HL-60/S4 treated with retinoic acid at 250 ng/mL for 4 days and 3 days (cell line): ENCODE results near the gene TFEC.
"Not testable (repeated sequence)": the region's sequence is repeated elsewhere in the genome, so short reads cannot be mapped to it uniquely, and the experiment has no call there.

Experiments used
- in situ Hi-C: fragments of 300-500 bp; cut with MboI; formaldehyde crosslinking; loops from 2 replicates; pipeline ENCODE4 v1.7.0; 2022; ENCODE audit warnings: low sequenced_read_pairs

Gene TFEC

GRCh38 chr7:115932880-115933279, 97.7 kb downstream of the TFEC start:
- in situ Hi-C loops = no loop called here

GRCh38 chr7:115930184-115930583, 100.4 kb downstream of the TFEC start:
- in situ Hi-C loops = not testable (repeated sequence)

- in situ Hi-C loops = not testable (repeated sequence)
Observed at GRCh38 chr7:115929736-115930135, 100.8 kb downstream of the TFEC start.

GRCh38 chr7:115924411-115924810, 106.2 kb downstream of the TFEC start:
- in situ Hi-C loops = no loop called here

- in situ Hi-C loops = no loop called here
Observed at GRCh38 chr7:115920367-115920766, 110.2 kb downstream of the TFEC start.

GRCh38 chr7:115914951-115915350, 115.6 kb downstream of the TFEC start:
- in situ Hi-C loops = no loop called here

- in situ Hi-C loops = no loop called here
Observed at GRCh38 chr7:115911465-115911864, 119.1 kb downstream of the TFEC start.

GRCh38 chr7:115910541-115911164, 119.9 kb downstream of the TFEC start:
- in situ Hi-C loops = no loop called here

- in situ Hi-C loops = no loop called here
Observed at GRCh38 chr7:115906731-115907130, 123.8 kb downstream of the TFEC start.

- in situ Hi-C loops = no loop called here
Observed at GRCh38 chr7:115889669-115889984, 140.9 kb downstream of the TFEC start.

- in situ Hi-C loops = no loop called here
Observed at GRCh38 chr7:115888981-115889668, 141.4 kb downstream of the TFEC start.

- in situ Hi-C loops = no loop called here
Observed at GRCh38 chr7:115885550-115885949, 145.0 kb downstream of the TFEC start.
